ENCODE results near the gene RFX4. TPM values are rescaled to one million over a fixed set of nuclear protein-coding genes. Genes with fewer than 3 reads are reported as not detected.

RFX4 gene
- total RNA-seq, 4 donors from 2014 or later = not detected

GRCh38 chr12:106801167-106801708, 218.4 kb downstream of the RFX4 start:
- intact Hi-C loops (cut with DNase I; ENCODE audit: low total_unique reads) = no loop called here
- no peak for DNase-seq (ENCODE audit: low spot score in 2 of 2)
- H3K4me3 ChIP-seq (ENCODE audit: low read depth, poor library complexity, severe bottlenecking) = no peak overlapping the region
- TF ChIP-seq CTCF (IDR thresholded peaks at IDR 0.05) (no peak), POLR2A (IDR thresholded peaks at IDR 0.05) (no peak)
- 42 to 52% methylated on average over 1 of the region's 1 CpG for WGBS, 2 donors

GRCh38 chr12:106801830-106802533, 219.2 kb downstream of the RFX4 start:
- 81 to 86% methylated on average over 4 of the region's 4 CpGs for WGBS, 2 donors
- TF ChIP-seq POLR2A (IDR thresholded peaks at IDR 0.05) = no peak
- TF ChIP-seq CTCF (IDR thresholded peaks at IDR 0.05) = no peak
- intact Hi-C loops (cut with DNase I; ENCODE audit: low total_unique reads) = no loop called here
- H3K4me3 ChIP-seq (ENCODE audit: low read depth, poor library complexity, severe bottlenecking) = no peak overlapping the region
- DNase-seq (ENCODE audit: low spot score in 2 of 2) = no peak

GRCh38 chr12:106804668-106805067, 221.9 kb downstream of the RFX4 start:
- intact Hi-C loops (cut with DNase I; ENCODE audit: low total_unique reads) = no loop called here
- H3K4me3 ChIP-seq (ENCODE audit: low read depth, poor library complexity, severe bottlenecking) = no peak overlapping the region
- no peak for DNase-seq (ENCODE audit: low spot score in 2 of 2)
- no peak for TF ChIP-seq POLR2A (IDR thresholded peaks at IDR 0.05)
- no peak for TF ChIP-seq CTCF (IDR thresholded peaks at IDR 0.05)
- 67% methylated on average over 3 of the region's 3 CpGs for WGBS, 2 donors

Other genes with a start within 250 kb of the RFX4 start
- 10 to 100 TPM in 3 of 4 donors, 1 to 10 TPM in 1; 9.4 to 12.9 (median 12.1) TPM for gene POLR3B, start 225.3 kb upstream of the RFX4 start, total RNA-seq
- gene RIC8B, start 191.7 kb downstream of the RFX4 start, total RNA-seq = 1 to 10 TPM; 7.0 to 9.1 (median 8.3) TPM

Data from lower leg skin (tissue), 4 donors.